ENCODE measurements around the gene VPS39.

VPS39 gene

GRCh38 chr15:42147431-42147735 is 60.7 kb downstream of the VPS39 start:
- H3K27me3 ChIP-seq (replicated peaks; ENCODE audit: control insufficient read depth, insufficient read depth, low read length): no peaks in the 10 kb centered on the region
- no peak for TF ChIP-seq CTCF (IDR thresholded peaks at IDR 0.05; ENCODE audit: insufficient read depth, low read length, poor library complexity, severe bottlenecking)
- no peak for DNase-seq (ENCODE audit: extremely low read depth, insufficient read length)
- no peaks in the 10 kb centered on the region for H3K36me3 ChIP-seq (ENCODE audit: control insufficient read depth, insufficient read depth, low read length)
- no peak overlapping the region for H3K4me3 ChIP-seq (replicated peaks; ENCODE audit: low read depth, low read length)

- Histone ChIP-seq H3K27me3 (replicated peaks; ENCODE audit: control insufficient read depth, insufficient read depth, low read length) (no peaks in the 10 kb centered on the region), H3K4me3 (replicated peaks; ENCODE audit: low read depth, low read length) (no peak overlapping the region)
These were observed 61.3 kb downstream of the VPS39 start for GRCh38 chr15:42146551-42147430.

GRCh38 chr15:42145546-42146455 is 62.3 kb downstream of the VPS39 start:
- Histone ChIP-seq H3K4me3 (replicated peaks; ENCODE audit: low read depth, low read length) (no peak overlapping the region), H3K36me3 (ENCODE audit: control insufficient read depth, insufficient read depth, low read length) (no peaks in the 10 kb centered on the region), H3K27me3 (replicated peaks; ENCODE audit: control insufficient read depth, insufficient read depth, low read length) (no peaks in the 10 kb centered on the region)
- DNase-seq (ENCODE audit: extremely low read depth, insufficient read length): no peak
- no peak for TF ChIP-seq CTCF (IDR thresholded peaks at IDR 0.05; ENCODE audit: insufficient read depth, low read length, poor library complexity, severe bottlenecking)

More at GRCh38 chr15:42146551-42147430, 61.3 kb downstream of the VPS39 start:
- TF ChIP-seq CTCF (IDR thresholded peaks at IDR 0.05; ENCODE audit: insufficient read depth, low read length, poor library complexity, severe bottlenecking): no peak
- no peaks in the 10 kb centered on the region for H3K36me3 ChIP-seq (ENCODE audit: control insufficient read depth, insufficient read depth, low read length)
- DNase-seq (ENCODE audit: extremely low read depth, insufficient read length): no peak

- Histone ChIP-seq H3K27me3 (replicated peaks; ENCODE audit: control insufficient read depth, insufficient read depth, low read length) (no peaks in the 10 kb centered on the region; the same call in 1 of the 2 replicates), H3K36me3 (ENCODE audit: control insufficient read depth, insufficient read depth, low read length) (no peaks in the 10 kb centered on the region), H3K4me3 (replicated peaks; ENCODE audit: low read depth, low read length) (no peak overlapping the region)
- no peak for TF ChIP-seq CTCF (IDR thresholded peaks at IDR 0.05; ENCODE audit: insufficient read depth, low read length, poor library complexity, severe bottlenecking)
- no peak for DNase-seq (ENCODE audit: extremely low read depth, insufficient read length)
These were observed 63.2 kb downstream of the VPS39 start for GRCh38 chr15:42144841-42145375.

GRCh38 chr15:42143866-42144625 is 64.1 kb downstream of the VPS39 start:
- Histone ChIP-seq H3K4me3 (replicated peaks; ENCODE audit: low read depth, low read length) (no peak overlapping the region), H3K27me3 (replicated peaks; ENCODE audit: control insufficient read depth, insufficient read depth, low read length) (no peaks in the 10 kb centered on the region; the same call in 1 of the 2 replicates), H3K36me3 (ENCODE audit: control insufficient read depth, insufficient read depth, low read length) (no peaks in the 10 kb centered on the region)
- DNase-seq (ENCODE audit: extremely low read depth, insufficient read length): no peak
- no peak for TF ChIP-seq CTCF (IDR thresholded peaks at IDR 0.05; ENCODE audit: insufficient read depth, low read length, poor library complexity, severe bottlenecking)
